Osteoblast (primary cell): ENCODE results near the gene PLPP1. TPM values are rescaled to one million over a fixed set of nuclear protein-coding genes. Genes with fewer than 3 reads are reported as not detected.

ENCODE experiments used
- DNase-seq: peaks from one replicate; pipeline ENCODE4 v3.0.0; 2011; ENCODE audit warnings: low spot score, mixed read lengths; ENCODE audit not compliant: insufficient read length; ENCODE audit errors: missing footprints
- H2AFZ ChIP-seq: 2 replicates; pipeline ENCODE4 v1.6.0; 2011; ENCODE audit warnings: mild to moderate bottlenecking, low read length
- H3K27ac ChIP-seq: 2 replicates; pipeline ENCODE4 v1.5.1; 2011; ENCODE audit warnings: mild to moderate bottlenecking, low read depth, low read length, moderate library complexity
- H3K27me3 ChIP-seq: 2 replicates; pipeline ENCODE4 v1.6.0; 2012; ENCODE audit warnings: mild to moderate bottlenecking, control low read depth, inconsistent platforms, low read length, moderate library complexity; ENCODE audit not compliant: insufficient read depth
- H3K36me3 ChIP-seq: 2 replicates; pipeline ENCODE4 v1.5.1; 2011; ENCODE audit warnings: mild to moderate bottlenecking, low read length, control low read depth, moderate library complexity; ENCODE audit not compliant: insufficient read depth
- H3K4me1 ChIP-seq: 2 replicates; pipeline ENCODE4 v1.5.1; 2011; ENCODE audit warnings: mild to moderate bottlenecking, low read length, control low read depth, moderate library complexity; ENCODE audit not compliant: insufficient read depth
- H3K4me2 ChIP-seq: 2 replicates; pipeline ENCODE4 v1.6.0; 2011; ENCODE audit warnings: mild to moderate bottlenecking, low read length; ENCODE audit not compliant: insufficient read depth
- H3K4me3 ChIP-seq: fragments of 200-600 bp; sonication (generic); 3 replicates; pipeline ENCODE4 v1.5.1; 2012; ENCODE audit warnings: mild to moderate bottlenecking, low read length, inconsistent platforms; ENCODE audit not compliant: insufficient read depth
- H3K79me2 ChIP-seq: 2 replicates; pipeline ENCODE4 v1.6.0; 2012; ENCODE audit warnings: mild to moderate bottlenecking, low read length, control low read depth, inconsistent platforms; ENCODE audit not compliant: insufficient read depth
- H3K9me3 ChIP-seq: 2 replicates; pipeline ENCODE4 v1.5.1; 2011; ENCODE audit warnings: low read depth, low read length, control low read depth
- H4K20me1 ChIP-seq: 2 replicates; pipeline ENCODE4 v1.6.0; 2012; ENCODE audit warnings: mild to moderate bottlenecking, low read length, control low read depth; ENCODE audit not compliant: insufficient read depth
- total RNA-seq: library from RNA; depleted of rRNA; stranded (reverse); fragments of >200 nt; gene quantifications from 2 replicates; pipeline ENCODE4 v1.2.3, GENCODE V29; 2012
- TF ChIP-seq, protein P1 (sequence below): IDR thresholded peaks from 2 replicates; pipeline ENCODE4 v1.5.1; 2011; ENCODE audit warnings: mild to moderate bottlenecking, low read depth, low read length, moderate library complexity; ENCODE audit errors: extremely low read depth

Gene PLPP1
- total RNA-seq, 1 donor: 69.8 TPM

DNA sequence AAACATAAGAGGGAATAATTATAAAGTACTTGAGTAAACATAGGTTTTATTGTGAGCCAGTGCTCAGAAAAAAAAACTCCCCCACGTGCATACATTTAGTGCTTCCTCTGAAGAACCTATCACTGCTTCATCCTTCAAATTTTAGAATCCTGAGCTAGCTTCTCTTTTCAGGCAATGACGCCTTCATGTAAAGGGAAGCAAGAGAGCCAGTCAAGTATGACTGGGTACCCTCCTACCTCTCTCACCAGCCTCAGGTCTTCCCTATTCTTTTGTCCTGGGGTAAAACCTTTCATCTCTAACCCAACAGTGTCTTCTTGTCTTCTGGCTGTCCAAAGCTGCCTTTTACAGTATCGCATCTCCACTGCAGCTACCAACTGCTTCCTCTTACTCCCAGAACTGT is 32.0 kb downstream of the PLPP1 start:
- H3K9me3 ChIP-seq: no peaks in the 10 kb centered on the region
- H3K36me3 ChIP-seq: no peaks in the 10 kb centered on the region
- peaks cover 4% of the 10 kb centered on the region for H3K79me2 ChIP-seq
- H3K27me3 ChIP-seq: no peaks in the 10 kb centered on the region
- peaks cover 13% of the 10 kb centered on the region for H4K20me1 ChIP-seq
- H3K4me1 ChIP-seq: no peaks in the 10 kb centered on the region
- H3K4me2 ChIP-seq: no peak overlapping the region
- TF ChIP-seq, protein P1, sequence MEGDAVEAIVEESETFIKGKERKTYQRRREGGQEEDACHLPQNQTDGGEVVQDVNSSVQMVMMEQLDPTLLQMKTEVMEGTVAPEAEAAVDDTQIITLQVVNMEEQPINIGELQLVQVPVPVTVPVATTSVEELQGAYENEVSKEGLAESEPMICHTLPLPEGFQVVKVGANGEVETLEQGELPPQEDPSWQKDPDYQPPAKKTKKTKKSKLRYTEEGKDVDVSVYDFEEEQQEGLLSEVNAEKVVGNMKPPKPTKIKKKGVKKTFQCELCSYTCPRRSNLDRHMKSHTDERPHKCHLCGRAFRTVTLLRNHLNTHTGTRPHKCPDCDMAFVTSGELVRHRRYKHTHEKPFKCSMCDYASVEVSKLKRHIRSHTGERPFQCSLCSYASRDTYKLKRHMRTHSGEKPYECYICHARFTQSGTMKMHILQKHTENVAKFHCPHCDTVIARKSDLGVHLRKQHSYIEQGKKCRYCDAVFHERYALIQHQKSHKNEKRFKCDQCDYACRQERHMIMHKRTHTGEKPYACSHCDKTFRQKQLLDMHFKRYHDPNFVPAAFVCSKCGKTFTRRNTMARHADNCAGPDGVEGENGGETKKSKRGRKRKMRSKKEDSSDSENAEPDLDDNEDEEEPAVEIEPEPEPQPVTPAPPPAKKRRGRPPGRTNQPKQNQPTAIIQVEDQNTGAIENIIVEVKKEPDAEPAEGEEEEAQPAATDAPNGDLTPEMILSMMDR: no peak
- no peak overlapping the region for H2AFZ ChIP-seq
- H3K27ac ChIP-seq: no peak overlapping the region
- no peak overlapping the region for H3K4me3 ChIP-seq
- DNase-seq: no peak

DNA sequence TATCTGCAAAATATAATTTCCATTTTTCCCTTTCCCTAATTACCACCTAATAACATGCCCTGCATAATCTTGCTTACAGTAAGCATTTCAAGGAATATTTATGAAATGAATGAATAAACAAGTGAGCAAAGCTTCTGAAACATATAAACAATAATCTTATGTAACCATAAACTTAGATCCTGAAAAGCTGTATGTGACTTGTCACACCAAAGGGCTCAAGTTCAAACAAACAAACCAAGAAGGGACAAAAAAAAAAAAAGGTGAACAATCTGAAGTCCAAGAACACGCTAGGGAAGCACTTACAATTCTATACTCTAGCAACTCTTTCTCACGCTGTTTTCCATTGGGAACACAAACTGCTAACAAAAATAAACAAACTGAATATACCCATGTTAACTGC is 36.3 kb downstream of the PLPP1 start:
- Histone ChIP-seq H3K4me2 (no peak overlapping the region), H3K9me3 (no peaks in the 10 kb centered on the region), H3K27ac (no peak overlapping the region), H4K20me1 (peaks cover 12% of the 10 kb centered on the region), H3K4me1 (no peaks in the 10 kb centered on the region), H3K36me3 (no peaks in the 10 kb centered on the region), H3K4me3 (no peak overlapping the region), H3K27me3 (no peaks in the 10 kb centered on the region), H2AFZ (no peak overlapping the region), H3K79me2 (peaks cover 8% of the 10 kb centered on the region)
- TF ChIP-seq, protein P1: no peak
- no peak for DNase-seq

DNA sequence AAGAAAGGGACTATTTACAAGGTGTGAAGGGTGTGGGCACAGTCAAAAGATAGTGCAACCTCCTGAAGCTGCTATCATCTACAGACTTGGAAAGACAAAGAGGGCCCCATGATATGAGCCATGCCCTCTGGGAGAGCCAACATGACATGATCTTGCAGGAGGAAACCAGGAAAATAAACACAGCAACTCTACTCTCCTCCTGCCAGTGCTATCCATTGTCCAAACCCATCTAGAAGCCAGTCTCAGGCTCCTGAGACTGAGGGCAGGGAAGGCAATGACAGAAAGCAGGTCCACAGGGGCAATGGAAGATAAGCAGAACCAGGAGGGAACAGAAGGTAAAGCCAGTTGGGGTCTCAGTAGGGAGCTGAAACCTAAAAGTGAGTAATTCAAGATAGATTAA is 37.1 kb downstream of the PLPP1 start:
- Histone ChIP-seq H3K4me2 (no peak overlapping the region), H3K36me3 (no peaks in the 10 kb centered on the region), H3K27me3 (no peaks in the 10 kb centered on the region), H3K79me2 (peaks cover 10% of the 10 kb centered on the region), H3K4me1 (no peaks in the 10 kb centered on the region), H3K4me3 (no peak overlapping the region), H4K20me1 (peaks cover 8% of the 10 kb centered on the region), H3K9me3 (no peaks in the 10 kb centered on the region), H2AFZ (no peak overlapping the region), H3K27ac (no peak overlapping the region)
- DNase-seq: no peak
- TF ChIP-seq, protein P1: no peak

- no peak for DNase-seq
- Histone ChIP-seq H3K27me3 (no peaks in the 10 kb centered on the region), H3K4me3 (no peak overlapping the region), H4K20me1 (peaks cover 8% of the 10 kb centered on the region), H3K36me3 (no peaks in the 10 kb centered on the region), H3K79me2 (peaks cover 15% of the 10 kb centered on the region), H3K4me2 (no peak overlapping the region), H3K27ac (no peak overlapping the region), H3K4me1 (no peaks in the 10 kb centered on the region), H3K9me3 (no peaks in the 10 kb centered on the region), H2AFZ (no peak overlapping the region)
- TF ChIP-seq, protein P1: no peak
Observed at GRCh38 chr5:55495216-55495615, 39.5 kb downstream of the PLPP1 start.
